GM21825 (cell line): ENCODE measurements around the gene CCDC85B.

Experiments used
- ATAC-seq: cut with Tn5 transposase; IDR thresholded peaks from one replicate; pipeline ENCODE4 v1.9.1; 2021; ENCODE audit warnings: mild to moderate bottlenecking, moderate library complexity; ENCODE audit not compliant: unreplicated experiment

CCDC85B gene

GRCh38 chr11:65857500-65857852 is 33.0 kb upstream of the CCDC85B start:
- ATAC-seq = peak; percentile 3

GRCh38 chr11:65857853-65858680 is 32.4 kb upstream of the CCDC85B start, which contains the start of gene CFL1:
Gene CFL1, minus strand, starts transcription at chr11:65858180. Its CDS starts 81 bp downstream, at chr11:65858099.
- ATAC-seq = peak; percentile 48

- ATAC-seq = no peak
Measured at GRCh38 chr11:65858681-65859087, 31.8 kb upstream of the CCDC85B start.

DNA sequence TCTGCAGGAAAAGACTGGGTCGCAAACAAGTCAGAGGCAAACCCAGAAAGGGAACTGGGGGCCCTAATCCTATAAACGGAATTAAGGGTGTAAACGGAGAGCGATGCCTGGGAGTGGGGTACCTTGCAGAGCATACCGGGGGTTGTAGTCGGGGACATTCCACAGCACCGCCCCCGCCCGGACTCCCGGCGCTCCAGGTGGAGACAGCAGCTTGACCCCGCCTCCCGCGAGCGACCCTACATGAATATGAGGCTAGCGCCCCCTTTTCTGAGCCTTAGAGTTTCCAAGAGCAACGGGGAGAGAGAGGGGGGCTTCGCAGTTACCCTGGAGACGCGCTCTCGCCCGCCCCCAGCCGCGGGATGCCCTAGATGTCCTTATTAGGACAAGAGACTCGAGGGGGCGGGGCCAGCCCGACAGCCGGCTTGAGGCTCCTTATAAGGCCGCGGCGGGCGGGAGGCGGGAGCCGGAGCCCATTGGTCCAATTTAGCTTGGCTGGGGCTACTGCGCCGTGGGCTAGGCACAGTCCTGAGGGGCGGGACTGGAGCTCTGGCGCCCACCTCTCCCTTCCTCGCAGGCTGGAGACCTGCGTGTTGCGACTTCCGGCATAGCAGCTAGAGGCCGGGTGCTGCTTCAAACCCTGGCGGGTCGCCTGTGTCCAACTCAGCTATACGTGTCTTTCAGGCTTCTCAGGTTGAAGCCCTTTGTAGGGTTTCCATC is 31.2 kb upstream of the CCDC85B start:
- ATAC-seq = peak; percentile 46

- no peak for ATAC-seq
Measured at GRCh38 chr11:65859812-65860277, 30.6 kb upstream of the CCDC85B start.

DNA sequence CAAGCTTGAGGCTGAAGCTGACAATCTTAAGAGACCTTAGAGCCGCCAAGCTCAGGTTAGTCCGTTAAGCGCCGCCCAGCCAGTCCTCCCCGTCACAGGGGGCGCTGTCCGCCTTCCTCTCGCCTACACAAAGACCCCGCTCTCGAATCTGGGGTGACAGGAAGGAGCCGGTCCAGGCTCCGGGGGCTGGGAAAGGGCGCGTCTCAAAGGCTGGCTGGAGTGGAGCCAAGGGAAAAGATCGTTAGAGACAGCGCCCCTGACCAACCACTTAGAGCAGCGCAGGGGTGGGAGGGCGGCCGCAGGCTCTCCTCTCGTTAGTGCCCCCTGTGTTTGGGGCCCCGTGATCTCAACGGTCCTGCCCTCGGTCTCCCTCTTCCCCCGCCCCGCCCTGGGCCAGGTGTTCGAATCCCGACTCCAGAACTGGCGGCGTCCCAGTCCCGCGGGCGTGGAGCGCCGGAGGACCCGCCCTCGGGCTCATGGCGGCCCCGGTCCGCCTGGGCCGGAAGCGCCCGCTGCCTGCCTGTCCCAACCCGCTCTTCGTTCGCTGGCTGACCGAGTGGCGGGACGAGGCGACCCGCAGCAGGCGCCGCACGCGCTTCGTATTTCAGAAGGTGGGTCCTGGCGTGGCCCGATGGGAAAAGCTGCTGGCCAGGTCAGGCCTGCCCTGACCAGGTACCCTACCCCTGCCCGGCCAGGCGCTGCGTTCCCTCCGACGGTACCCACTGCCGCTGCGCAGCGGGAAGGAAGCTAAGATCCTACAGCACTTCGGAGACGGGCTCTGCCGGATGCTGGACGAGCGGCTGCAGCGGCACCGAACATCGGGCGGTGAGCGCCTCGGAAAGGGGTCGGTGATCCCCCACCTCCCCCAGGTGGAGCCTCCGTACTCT is 30.0 kb upstream of the CCDC85B start, which contains the start of gene MUS81:
Gene MUS81 (plus strand): TSS at position 156 of the 887 bp plus-strand sequence. CDS start 321 bp downstream, at position 477.
- ATAC-seq = peak; percentile 28

GRCh38 chr11:65861165-65861505 is 29.3 kb upstream of the CCDC85B start:
- ATAC-seq = no peak

DNA sequence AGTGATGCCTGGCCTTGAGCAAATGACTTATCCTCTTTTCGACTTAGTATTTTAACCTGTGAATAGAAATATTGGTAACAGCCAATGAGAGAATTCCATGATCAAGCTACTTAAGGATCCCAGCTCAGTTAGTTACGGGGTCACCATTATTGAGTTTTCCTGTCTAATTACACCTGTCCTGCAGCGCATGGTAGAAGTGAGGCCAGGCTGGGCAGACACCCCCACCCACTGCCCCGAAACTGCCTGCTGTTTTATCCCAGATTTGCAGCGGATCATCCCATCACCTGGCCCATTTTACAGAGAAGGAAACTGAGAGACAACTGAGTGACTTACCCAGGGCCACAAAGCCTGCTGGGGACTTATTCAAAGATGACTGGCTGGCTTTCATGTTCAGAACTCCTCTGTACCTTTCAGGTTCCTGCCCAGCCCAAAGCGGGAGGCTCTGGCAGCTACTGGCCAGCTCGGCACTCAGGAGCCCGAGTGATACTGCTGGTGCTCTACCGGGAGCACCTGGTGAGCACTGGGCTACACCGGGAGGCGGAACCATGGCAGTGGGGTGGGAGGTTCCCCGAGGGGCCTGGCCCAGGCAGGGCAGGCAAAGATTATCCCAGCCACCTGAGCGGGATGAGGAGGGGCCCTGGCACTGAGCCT is 28.8 kb upstream of the CCDC85B start:
- no peak for ATAC-seq

DNA sequence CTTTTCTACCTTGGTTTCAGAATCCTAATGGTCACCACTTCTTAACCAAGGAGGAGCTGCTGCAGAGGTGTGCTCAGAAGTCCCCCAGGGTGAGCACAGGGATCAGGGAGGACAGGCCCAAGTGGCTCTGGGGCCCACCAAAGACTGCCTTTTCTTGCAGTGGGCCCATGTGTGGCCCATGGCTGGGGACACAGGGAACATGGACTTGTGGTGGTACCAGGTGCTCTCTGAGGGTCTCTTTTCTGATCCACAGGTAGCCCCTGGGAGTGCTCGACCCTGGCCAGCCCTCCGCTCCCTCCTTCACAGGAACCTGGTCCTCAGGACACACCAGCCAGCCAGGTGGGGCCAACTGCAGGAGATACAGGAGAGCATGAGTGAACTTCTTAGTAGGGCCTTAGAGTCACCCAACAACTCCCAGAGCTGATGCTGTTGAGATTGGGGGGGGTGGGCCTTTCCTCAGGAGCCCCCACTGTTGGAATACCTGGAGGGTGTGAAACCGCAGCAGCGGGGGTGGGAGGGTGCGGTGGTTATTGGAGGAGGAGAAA is 28.2 kb upstream of the CCDC85B start:
- ATAC-seq = no peak

- no peak for ATAC-seq
Measured at GRCh38 chr11:65862941-65863888, 27.3 kb upstream of the CCDC85B start.

GRCh38 chr11:65863889-65864705 is 26.4 kb upstream of the CCDC85B start:
- no peak for ATAC-seq

DNA sequence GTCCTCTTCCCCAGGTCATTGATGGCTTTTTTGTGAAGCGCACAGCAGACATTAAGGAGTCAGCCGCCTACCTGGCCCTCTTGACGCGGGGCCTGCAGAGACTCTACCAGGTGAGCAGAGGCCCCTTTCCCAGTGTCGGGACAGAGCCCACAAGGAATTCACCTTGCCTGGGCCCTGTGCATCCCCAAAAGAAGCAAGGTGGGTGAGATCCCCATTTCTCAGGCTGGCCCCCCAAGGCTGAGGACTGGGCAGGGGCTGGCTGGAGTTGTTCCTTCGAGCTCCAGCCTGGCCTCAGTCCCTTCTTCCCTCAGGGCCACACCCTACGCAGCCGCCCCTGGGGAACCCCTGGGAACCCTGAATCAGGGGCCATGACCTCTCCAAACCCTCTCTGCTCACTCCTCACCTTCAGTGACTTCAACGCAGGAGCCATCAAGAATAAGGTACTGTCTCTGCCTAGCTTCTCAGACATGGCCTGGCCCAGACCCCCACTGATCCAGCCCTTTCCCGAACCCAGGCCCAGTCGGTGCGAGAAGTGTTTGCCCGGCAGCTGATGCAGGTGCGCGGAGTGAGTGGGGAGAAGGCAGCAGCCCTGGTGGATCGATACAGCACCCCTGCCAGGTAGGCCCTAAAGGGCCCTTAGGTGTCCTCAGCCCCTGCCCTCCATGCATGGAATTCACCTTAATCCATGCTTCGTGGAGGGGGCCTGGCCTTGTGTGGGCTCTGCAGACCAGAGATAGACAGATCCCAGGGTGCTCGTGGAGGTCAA is 25.6 kb upstream of the CCDC85B start:
- ATAC-seq = no peak

- no peak for ATAC-seq
Measured at GRCh38 chr11:65865550-65866172, 24.8 kb upstream of the CCDC85B start.

- no peak for ATAC-seq
Measured at GRCh38 chr11:65866509-65867283, 23.8 kb upstream of the CCDC85B start.

GRCh38 chr11:65867284-65868071 is 23.0 kb upstream of the CCDC85B start:
- no peak for ATAC-seq
